NCI-H82 treated with DMSO at 0.1 percent for 48 hours (cell line): ENCODE measurements around the gene EHBP1.

Experiments
- DNase-seq: peaks from one replicate; lab custom pipeline; 2025; ENCODE audit not compliant: unreplicated experiment; lab: John Stamatoyannopoulos, UW

The EHBP1 gene

GRCh38 chr2:62874881-62875383 lies 169.4 kb downstream of the EHBP1 start:
- DNase-seq: no peak

GRCh38 chr2:62881162-62881795 lies 175.8 kb downstream of the EHBP1 start:
- no peak for DNase-seq

- DNase-seq: no peak
Observed at GRCh38 chr2:62883629-62884028, 178.1 kb downstream of the EHBP1 start.

GRCh38 chr2:62884086-62884485 lies 178.6 kb downstream of the EHBP1 start:
- no peak for DNase-seq

GRCh38 chr2:62884514-62884913 lies 179.0 kb downstream of the EHBP1 start:
- no peak for DNase-seq

- DNase-seq: no peak
Observed at GRCh38 chr2:62894966-62895631, 189.6 kb downstream of the EHBP1 start.

- no peak for DNase-seq
Observed at GRCh38 chr2:62895632-62896009, 190.1 kb downstream of the EHBP1 start.

GRCh38 chr2:62897187-62897827 lies 191.8 kb downstream of the EHBP1 start:
- DNase-seq: no peak

GRCh38 chr2:62904344-62904743 lies 198.8 kb downstream of the EHBP1 start:
- no peak for DNase-seq

- DNase-seq: no peak
Observed at GRCh38 chr2:62908145-62908544, 202.6 kb downstream of the EHBP1 start.

GRCh38 chr2:62913311-62913710 lies 207.8 kb downstream of the EHBP1 start:
- DNase-seq: no peak

- no peak for DNase-seq
Observed at GRCh38 chr2:62919041-62919440, 213.5 kb downstream of the EHBP1 start.

- DNase-seq: no peak
Observed at GRCh38 chr2:62920070-62920469, 214.6 kb downstream of the EHBP1 start.

- DNase-seq: no peak
Observed at GRCh38 chr2:62923242-62923641, 217.7 kb downstream of the EHBP1 start.

- DNase-seq: no peak
Observed at GRCh38 chr2:62923881-62924280, 218.4 kb downstream of the EHBP1 start.

GRCh38 chr2:62928015-62928414 lies 222.5 kb downstream of the EHBP1 start:
- no peak for DNase-seq

- no peak for DNase-seq
Observed at GRCh38 chr2:62931536-62931935, 226.0 kb downstream of the EHBP1 start.

- no peak for DNase-seq
Observed at GRCh38 chr2:62933398-62933917, 227.9 kb downstream of the EHBP1 start.

GRCh38 chr2:62934517-62934916 lies 229.0 kb downstream of the EHBP1 start:
- no peak for DNase-seq

- DNase-seq: no peak
Observed at GRCh38 chr2:62938126-62938525, 232.6 kb downstream of the EHBP1 start.

GRCh38 chr2:62939735-62940491 lies 234.4 kb downstream of the EHBP1 start:
- no peak for DNase-seq
